ENCODE data around the gene SLC2A6. TPM values are rescaled to one million over a fixed set of nuclear protein-coding genes. Genes with fewer than 3 reads are reported as not detected.

The SLC2A6 gene
- total and polyA plus RNA-seq, 10 of the 15 experiments (the other 5 are each of a cell fraction or from before 2014, with no cell fraction given), result 1.1 to 37.9 (median 18.3) TPM

- no TSS peak for BruUV-seq (replicated peaks)
- no peak for FAIRE-seq
- Histone ChIP-seq H3K27me3 (replicated peaks in 1 of 2; ENCODE audit: control insufficient read depth in 2 of 2, insufficient read depth in 2 of 2, low read length in 1 of 2) (peaks cover 0 to 4% of the 10 kb centered on the region in 2 experiments; a peak in 3 of 4 replicates), H3K27ac (ENCODE audit: control insufficient read depth, insufficient read depth) (no peak overlapping the region), H3K79me2 (ENCODE audit: control insufficient read depth, insufficient read depth, low read length) (no peaks in the 10 kb centered on the region), H2AFZ (ENCODE audit: control insufficient read depth, low read depth, low read length) (no peak overlapping the region), H3K9me3 (replicated peaks; ENCODE audit: control insufficient read depth, insufficient read depth, low read length) (no peaks in the 10 kb centered on the region), H3K4me1 (ENCODE audit: control insufficient read depth, insufficient read depth, low read length) (no peaks in the 10 kb centered on the region), H3K9ac (ENCODE audit: control insufficient read depth, insufficient read depth, low read length) (no peak overlapping the region), H4K20me1 (ENCODE audit: control insufficient read depth, insufficient read depth) (no peaks in the 10 kb centered on the region), H3K36me3 (ENCODE audit: control insufficient read depth in 2 of 2, insufficient read depth in 2 of 2, low read length in 1 of 2) (no peaks in the 10 kb centered on the region), H3K4me2 (ENCODE audit: control insufficient read depth, insufficient read depth) (no peak overlapping the region), H3K4me3 (no peak overlapping the region)
- WGBS (ENCODE audit: insufficient coverage, insufficient replicate concordance, low lambda C conversion rate, missing lambda C conversion rate), result 48% methylated on average over 25 of the region's 27 CpGs
- SMC1A ChIA-PET (ENCODE audit: uncharacterized antibody, unreplicated experiment), result no interaction called here
- no peak for DNase-seq (ENCODE audit: low read depth, low spot score)
- CTCF ChIA-PET, result interaction anchor here (1.3 kb wide), 1 partner anchor 224 kb away, joined by 3 read pairs; no protein-coding TSS in a partner anchor
- RAD21 ChIA-PET (ENCODE audit: unreplicated experiment), result no interaction called here
- ATAC-seq, result no peak
- intact Hi-C loops (cut with micrococcal nuclease; ENCODE audit: unreplicated experiment) (no loop called here), in situ Hi-C loops (cut with MboI) (no loop called here)
- POLR2A ChIA-PET, result no interaction called here
- TF ChIP-seq BHLHE40 (IDR thresholded peaks at IDR 0.05; ENCODE audit: borderline replicate concordance in 1 of 2, low read depth in 2 of 2, low read length in 1 of 2) (no peak), FOXM1 (IDR thresholded peaks at IDR 0.05; ENCODE audit: low read depth, low read length) (no peak), CREB1 (IDR thresholded peaks at IDR 0.05; ENCODE audit: low read depth) (no peak), BACH1 (IDR thresholded peaks at IDR 0.05; ENCODE audit: borderline replicate concordance) (no peak), ASH2L (IDR thresholded peaks at IDR 0.05; ENCODE audit: borderline replicate concordance, low read depth) (no peak), NKRF (conservative IDR thresholded peaks at IDR 0.05) (no peak), REST (IDR thresholded peaks at IDR 0.05; ENCODE audit: low read depth, low read length) (no peak), SP1 (IDR thresholded peaks at IDR 0.05; ENCODE audit: low read depth, low read length) (no peak), MAX (IDR thresholded peaks at IDR 0.05; ENCODE audit: low read depth, low read length) (no peak), YY1 (IDR thresholded peaks at IDR 0.05; ENCODE audit: low read depth, low read length) (no peak), PML (IDR thresholded peaks at IDR 0.05; ENCODE audit: low read length) (no peak), NR2F1 (conservative IDR thresholded peaks at IDR 0.05) (no peak), BMI1 (IDR thresholded peaks at IDR 0.05; ENCODE audit: borderline replicate concordance) (no peak), EP300 (IDR thresholded peaks at IDR 0.05; ENCODE audit: borderline replicate concordance in 1 of 2, control insufficient read depth in 1 of 2, low read depth in 2 of 2, low read length in 2 of 2) (no peak), FOS (IDR thresholded peaks at IDR 0.05; ENCODE audit: borderline replicate concordance, extremely low read depth, insufficient read length) (no peak), KLF5 (IDR thresholded peaks at IDR 0.05; ENCODE audit: partially characterized antibody) (no peak), MTA3 (IDR thresholded peaks at IDR 0.05; ENCODE audit: borderline replicate concordance, low read length) (no peak), PBX3 (IDR thresholded peaks at IDR 0.05; ENCODE audit: insufficient replicate concordance, low read depth, low read length) (no peak)
Measured at GRCh38 chr9:133518706-133519449, 40.0 kb upstream of the SLC2A6 start.
